HepG2 (cell line): Measurements from ENCODE around the gene ADAMTS13. TPM values are rescaled to one million over a fixed set of nuclear protein-coding genes. Genes with fewer than 3 reads are reported as not detected.

Source experiments
- GABPA ChIP-seq, 2 experiments: IDR thresholded peaks; 2 replicates each; pipeline ENCODE4 v1.6.1; 2011 to 2016; ENCODE audit warnings: low read depth in 2 of 2, low read length in 1 of 2, missing biosample characterization in 1 of 2, missing genetic modification characterization in 1 of 2
- KDM5B ChIP-seq: sonication (generic); formaldehyde crosslinking; IDR thresholded peaks from 2 replicates; pipeline ENCODE4 v1.4.0; 2020; ENCODE audit warnings: missing genetic modification reagents, mild to moderate bottlenecking, borderline replicate concordance
- PCBP1 ChIP-seq: fragments of 200-400 bp; formaldehyde crosslinking; IDR thresholded peaks from 2 replicates; pipeline ENCODE4 v1.6.1; 2017; ENCODE audit warnings: mild to moderate bottlenecking, low read depth, low read length, borderline replicate concordance
- SP1 ChIP-seq, 2 experiments: fragments of 450-650 bp in 1 of 2; sonication (generic) in 1 of 2; formaldehyde crosslinking in 1 of 2; IDR thresholded peaks; 2 replicates each; pipeline versions ENCODE4 v1.4.0 to v1.6.1; 2016 to 2020; ENCODE audit warnings: missing genetic modification reagents in 1 of 2
- SPEN ChIP-seq: sonication (generic); formaldehyde crosslinking; IDR thresholded peaks from 2 replicates; pipeline ENCODE4 v1.5.1; 2020; ENCODE audit warnings: low read depth, mild to moderate bottlenecking, missing genetic modification reagents
- STAT5B ChIP-seq: sonication (generic); formaldehyde crosslinking; IDR thresholded peaks from 2 replicates; pipeline ENCODE4 v1.4.0; 2020; ENCODE audit warnings: missing genetic modification reagents
- ZBTB7A ChIP-seq: sonication (generic); formaldehyde crosslinking; IDR thresholded peaks from 2 replicates; pipeline ENCODE4 v1.8.0; 2022; ENCODE audit warnings: mild to moderate bottlenecking, missing genetic modification reagents
- ZFX ChIP-seq: sonication (generic); formaldehyde crosslinking; IDR thresholded peaks from 2 replicates; pipeline ENCODE4 v1.4.0; 2020; ENCODE audit warnings: mild to moderate bottlenecking, low read depth, missing genetic modification reagents, moderate library complexity
- ZNF367 ChIP-seq: sonication (generic); formaldehyde crosslinking; IDR thresholded peaks from 2 replicates; pipeline ENCODE4 v1.4.0; 2020; ENCODE audit warnings: missing genetic modification reagents, borderline replicate concordance
- ZNF850 ChIP-seq: sonication (generic); formaldehyde crosslinking; conservative IDR thresholded peaks from 2 replicates; pipeline ENCODE4 v1.9.0; 2021; ENCODE audit warnings: mild to moderate bottlenecking, missing genetic modification reagents
- ZSCAN20 ChIP-seq: sonication (generic); formaldehyde crosslinking; IDR thresholded peaks from 2 replicates; pipeline ENCODE4 v1.4.0; 2020; ENCODE audit warnings: missing genetic modification reagents, mild to moderate bottlenecking, borderline replicate concordance
- polyA plus RNA-seq, 8 experiments: library from polyadenylated mRNA; depleted of rRNA in 3 of 8; stranded (reverse) in 7 of 8; unstranded in 1 of 8; fragments of >200 nt; fragmentation: Illumina TruSeq in 4 of 8; extraction: Trizol in 4 of 8; gene quantifications; 2 replicates each; pipeline versions ENCODE4 v1.2.1 to v1.2.3, GENCODE V29; 2011 to 2016; ENCODE audit warnings: low read depth in 4 of 8, missing spikeins in 1 of 8, mixed read lengths in 1 of 8; ENCODE audit not compliant: insufficient read depth in 1 of 8
- total RNA-seq, 5 experiments: library from RNA; depleted of rRNA; stranded (reverse); fragments of >200 nt; fragmentation: Illumina TruSeq; extraction: Trizol; gene quantifications; 2 replicates each; pipeline ENCODE4 v1.2.3, GENCODE V29; 2016; ENCODE audit warnings: low read depth in 1 of 5
- TF ChIP-seq, protein P1 (sequence below): IDR thresholded peaks from 2 replicates; pipeline ENCODE4 v1.4.0; 2020; ENCODE audit warnings: mild to moderate bottlenecking, missing genetic modification reagents
- TF ChIP-seq, protein P2 (sequence below): sonication (generic); formaldehyde crosslinking; IDR thresholded peaks from 2 replicates; pipeline ENCODE4 v1.5.0; 2020; ENCODE audit warnings: missing genetic modification reagents
- TF ChIP-seq, protein P3 (sequence below): sonication (generic); formaldehyde crosslinking; IDR thresholded peaks from 2 replicates; pipeline ENCODE4 v1.4.0; 2020; ENCODE audit warnings: missing genetic modification reagents
- TF ChIP-seq, protein P4 (sequence below): sonication (generic); formaldehyde crosslinking; IDR thresholded peaks from 2 replicates; pipeline ENCODE4 v1.5.1; 2020; ENCODE audit warnings: missing genetic modification reagents, mild to moderate bottlenecking, borderline replicate concordance

Gene ADAMTS13
- total and polyA plus RNA-seq, 2 of the 13 experiments (the other 11 are each of a cell fraction or from before 2014, with no cell fraction given): 0.91 to 4.5 TPM

DNA sequence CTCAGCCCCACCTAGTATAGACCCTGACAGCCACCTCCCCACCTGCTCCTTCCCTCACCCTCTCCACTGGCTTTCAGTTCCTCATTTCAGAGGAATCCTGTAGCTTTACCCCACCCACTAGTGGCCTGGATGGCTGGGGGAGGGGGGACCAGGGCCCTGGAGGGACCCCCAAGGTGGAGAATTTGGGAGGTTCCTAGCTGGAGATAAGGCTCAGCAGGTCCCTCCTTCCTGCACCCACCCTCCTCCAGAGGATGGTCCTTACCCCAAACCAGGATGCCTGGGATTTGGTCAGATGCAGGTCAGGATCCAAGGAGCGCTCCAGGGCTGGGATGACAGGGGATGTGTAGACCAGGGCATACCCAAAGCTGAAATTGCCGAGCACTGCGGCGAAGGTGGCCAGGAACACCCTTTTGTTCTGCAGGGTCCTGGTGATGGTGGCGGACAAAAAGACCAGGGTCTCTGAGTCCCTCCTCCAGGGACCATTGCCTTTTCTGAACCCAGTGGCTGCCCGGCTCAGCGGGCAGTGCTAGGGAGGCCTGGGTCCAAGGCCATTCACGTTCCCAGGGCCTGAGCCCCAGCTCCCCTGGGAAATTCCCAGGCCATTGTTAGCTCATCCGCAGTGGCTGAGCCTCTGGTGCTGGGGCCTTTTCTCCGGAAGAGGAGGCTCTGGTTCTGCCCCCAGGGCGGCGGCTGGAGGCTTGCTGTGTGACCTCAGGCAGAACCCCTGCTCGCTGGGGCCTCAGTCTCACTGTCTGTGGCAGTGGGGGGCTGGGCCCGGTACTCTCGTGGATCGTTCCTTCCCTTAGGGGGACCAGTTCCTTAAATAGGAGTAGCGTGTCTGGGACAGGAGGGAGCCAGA lies 56.1 kb downstream of the ADAMTS13 start (continued):
- TF ChIP-seq, protein P1, sequence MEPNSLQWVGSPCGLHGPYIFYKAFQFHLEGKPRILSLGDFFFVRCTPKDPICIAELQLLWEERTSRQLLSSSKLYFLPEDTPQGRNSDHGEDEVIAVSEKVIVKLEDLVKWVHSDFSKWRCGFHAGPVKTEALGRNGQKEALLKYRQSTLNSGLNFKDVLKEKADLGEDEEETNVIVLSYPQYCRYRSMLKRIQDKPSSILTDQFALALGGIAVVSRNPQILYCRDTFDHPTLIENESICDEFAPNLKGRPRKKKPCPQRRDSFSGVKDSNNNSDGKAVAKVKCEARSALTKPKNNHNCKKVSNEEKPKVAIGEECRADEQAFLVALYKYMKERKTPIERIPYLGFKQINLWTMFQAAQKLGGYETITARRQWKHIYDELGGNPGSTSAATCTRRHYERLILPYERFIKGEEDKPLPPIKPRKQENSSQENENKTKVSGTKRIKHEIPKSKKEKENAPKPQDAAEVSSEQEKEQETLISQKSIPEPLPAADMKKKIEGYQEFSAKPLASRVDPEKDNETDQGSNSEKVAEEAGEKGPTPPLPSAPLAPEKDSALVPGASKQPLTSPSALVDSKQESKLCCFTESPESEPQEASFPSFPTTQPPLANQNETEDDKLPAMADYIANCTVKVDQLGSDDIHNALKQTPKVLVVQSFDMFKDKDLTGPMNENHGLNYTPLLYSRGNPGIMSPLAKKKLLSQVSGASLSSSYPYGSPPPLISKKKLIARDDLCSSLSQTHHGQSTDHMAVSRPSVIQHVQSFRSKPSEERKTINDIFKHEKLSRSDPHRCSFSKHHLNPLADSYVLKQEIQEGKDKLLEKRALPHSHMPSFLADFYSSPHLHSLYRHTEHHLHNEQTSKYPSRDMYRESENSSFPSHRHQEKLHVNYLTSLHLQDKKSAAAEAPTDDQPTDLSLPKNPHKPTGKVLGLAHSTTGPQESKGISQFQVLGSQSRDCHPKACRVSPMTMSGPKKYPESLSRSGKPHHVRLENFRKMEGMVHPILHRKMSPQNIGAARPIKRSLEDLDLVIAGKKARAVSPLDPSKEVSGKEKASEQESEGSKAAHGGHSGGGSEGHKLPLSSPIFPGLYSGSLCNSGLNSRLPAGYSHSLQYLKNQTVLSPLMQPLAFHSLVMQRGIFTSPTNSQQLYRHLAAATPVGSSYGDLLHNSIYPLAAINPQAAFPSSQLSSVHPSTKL (CRISPR knock-in tag): peak; percentile 24; the same call in 1 of the 2 replicates
- TF ChIP-seq ZNF850 (no peak), ZBTB7A (CRISPR knock-in tag) (no peak), SPEN (CRISPR knock-in tag) (peak; percentile 90), ZNF367 (CRISPR knock-in tag) (no peak), SP1 (IDR thresholded peaks at IDR 0.05) (no peak), SP1 (CRISPR knock-in tag; IDR thresholded peaks at IDR 0.05) (no peak), PCBP1 (no peak), ZSCAN20 (CRISPR knock-in tag) (no peak), ZFX (CRISPR knock-in tag) (peak; percentile 27), GABPA (IDR thresholded peaks at IDR 0.05; ENCODE audit: low read depth, low read length) (no peak), GABPA (CRISPR knock-in tag; IDR thresholded peaks at IDR 0.05; ENCODE audit: low read depth) (peak; percentile 15; the same call in 1 of the 2 replicates), KDM5B (CRISPR knock-in tag) (no peak), STAT5B (CRISPR knock-in tag) (no peak)
- TF ChIP-seq, protein P2, sequence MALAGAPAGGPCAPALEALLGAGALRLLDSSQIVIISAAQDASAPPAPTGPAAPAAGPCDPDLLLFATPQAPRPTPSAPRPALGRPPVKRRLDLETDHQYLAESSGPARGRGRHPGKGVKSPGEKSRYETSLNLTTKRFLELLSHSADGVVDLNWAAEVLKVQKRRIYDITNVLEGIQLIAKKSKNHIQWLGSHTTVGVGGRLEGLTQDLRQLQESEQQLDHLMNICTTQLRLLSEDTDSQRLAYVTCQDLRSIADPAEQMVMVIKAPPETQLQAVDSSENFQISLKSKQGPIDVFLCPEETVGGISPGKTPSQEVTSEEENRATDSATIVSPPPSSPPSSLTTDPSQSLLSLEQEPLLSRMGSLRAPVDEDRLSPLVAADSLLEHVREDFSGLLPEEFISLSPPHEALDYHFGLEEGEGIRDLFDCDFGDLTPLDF (CRISPR knock-in tag): no peak
- TF ChIP-seq, protein P3, sequence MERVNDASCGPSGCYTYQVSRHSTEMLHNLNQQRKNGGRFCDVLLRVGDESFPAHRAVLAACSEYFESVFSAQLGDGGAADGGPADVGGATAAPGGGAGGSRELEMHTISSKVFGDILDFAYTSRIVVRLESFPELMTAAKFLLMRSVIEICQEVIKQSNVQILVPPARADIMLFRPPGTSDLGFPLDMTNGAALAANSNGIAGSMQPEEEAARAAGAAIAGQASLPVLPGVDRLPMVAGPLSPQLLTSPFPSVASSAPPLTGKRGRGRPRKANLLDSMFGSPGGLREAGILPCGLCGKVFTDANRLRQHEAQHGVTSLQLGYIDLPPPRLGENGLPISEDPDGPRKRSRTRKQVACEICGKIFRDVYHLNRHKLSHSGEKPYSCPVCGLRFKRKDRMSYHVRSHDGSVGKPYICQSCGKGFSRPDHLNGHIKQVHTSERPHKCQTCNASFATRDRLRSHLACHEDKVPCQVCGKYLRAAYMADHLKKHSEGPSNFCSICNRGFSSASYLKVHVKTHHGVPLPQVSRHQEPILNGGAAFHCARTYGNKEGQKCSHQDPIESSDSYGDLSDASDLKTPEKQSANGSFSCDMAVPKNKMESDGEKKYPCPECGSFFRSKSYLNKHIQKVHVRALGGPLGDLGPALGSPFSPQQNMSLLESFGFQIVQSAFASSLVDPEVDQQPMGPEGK (CRISPR knock-in tag): peak; percentile 53
- TF ChIP-seq, protein P4, sequence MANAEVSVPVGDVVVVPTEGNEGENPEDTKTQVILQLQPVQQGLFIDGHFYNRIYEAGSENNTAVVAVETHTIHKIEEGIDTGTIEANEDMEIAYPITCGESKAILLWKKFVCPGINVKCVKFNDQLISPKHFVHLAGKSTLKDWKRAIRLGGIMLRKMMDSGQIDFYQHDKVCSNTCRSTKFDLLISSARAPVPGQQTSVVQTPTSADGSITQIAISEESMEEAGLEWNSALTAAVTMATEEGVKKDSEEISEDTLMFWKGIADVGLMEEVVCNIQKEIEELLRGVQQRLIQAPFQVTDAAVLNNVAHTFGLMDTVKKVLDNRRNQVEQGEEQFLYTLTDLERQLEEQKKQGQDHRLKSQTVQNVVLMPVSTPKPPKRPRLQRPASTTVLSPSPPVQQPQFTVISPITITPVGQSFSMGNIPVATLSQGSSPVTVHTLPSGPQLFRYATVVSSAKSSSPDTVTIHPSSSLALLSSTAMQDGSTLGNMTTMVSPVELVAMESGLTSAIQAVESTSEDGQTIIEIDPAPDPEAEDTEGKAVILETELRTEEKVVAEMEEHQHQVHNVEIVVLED: no peak
